Right lobe of liver (tissue), 4 donors: ENCODE data around the gene RNASET2.

Experiments used
- POLR2A ChIP-seq: fragments of 450-650 bp; IDR thresholded peaks from one replicate; pipeline ENCODE4 v1.6.1; 2017; ENCODE audit warnings: antibody characterized with exemption, mild to moderate bottlenecking
- TF ChIP-seq, protein P1 (sequence below), 4 donors: fragments of 200-600 bp in 3 of 4; fragments of 450-650 bp in 1 of 4; IDR thresholded peaks; one replicate each; pipeline versions ENCODE4 v1.5.1 to v1.8.0; 2016 to 2022; ENCODE audit warnings: antibody characterized with exemption in 4 of 4, mild to moderate bottlenecking in 2 of 4
- donor health status: DM: no; HTN: no; CAD: no.
- donor health status: DM: no; HTN: no; CAD: no.
- donor health status: DM: no; HTN: yes; CAD: no.

DNA sequence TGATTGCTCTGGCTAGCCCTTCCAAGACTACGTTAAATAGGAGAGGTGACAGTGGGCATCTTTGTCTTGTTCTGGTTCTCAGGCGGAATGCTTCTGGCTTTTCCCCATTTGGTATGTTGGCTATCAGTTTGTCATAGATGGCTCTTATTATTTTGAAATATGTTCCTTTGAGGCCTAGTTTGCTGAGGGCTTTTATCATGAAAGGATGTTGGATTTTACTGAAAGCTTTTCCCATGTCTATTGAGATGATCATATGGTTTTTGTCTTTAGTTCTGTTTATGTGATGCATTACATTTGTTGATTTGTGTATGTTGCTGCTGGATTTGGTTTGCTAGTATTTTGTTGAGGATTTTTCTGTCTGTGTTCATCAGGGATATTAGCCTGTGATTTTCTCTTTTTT lies 9.9 kb upstream of the RNASET2 start:
- TF ChIP-seq, protein P1, sequence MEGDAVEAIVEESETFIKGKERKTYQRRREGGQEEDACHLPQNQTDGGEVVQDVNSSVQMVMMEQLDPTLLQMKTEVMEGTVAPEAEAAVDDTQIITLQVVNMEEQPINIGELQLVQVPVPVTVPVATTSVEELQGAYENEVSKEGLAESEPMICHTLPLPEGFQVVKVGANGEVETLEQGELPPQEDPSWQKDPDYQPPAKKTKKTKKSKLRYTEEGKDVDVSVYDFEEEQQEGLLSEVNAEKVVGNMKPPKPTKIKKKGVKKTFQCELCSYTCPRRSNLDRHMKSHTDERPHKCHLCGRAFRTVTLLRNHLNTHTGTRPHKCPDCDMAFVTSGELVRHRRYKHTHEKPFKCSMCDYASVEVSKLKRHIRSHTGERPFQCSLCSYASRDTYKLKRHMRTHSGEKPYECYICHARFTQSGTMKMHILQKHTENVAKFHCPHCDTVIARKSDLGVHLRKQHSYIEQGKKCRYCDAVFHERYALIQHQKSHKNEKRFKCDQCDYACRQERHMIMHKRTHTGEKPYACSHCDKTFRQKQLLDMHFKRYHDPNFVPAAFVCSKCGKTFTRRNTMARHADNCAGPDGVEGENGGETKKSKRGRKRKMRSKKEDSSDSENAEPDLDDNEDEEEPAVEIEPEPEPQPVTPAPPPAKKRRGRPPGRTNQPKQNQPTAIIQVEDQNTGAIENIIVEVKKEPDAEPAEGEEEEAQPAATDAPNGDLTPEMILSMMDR (IDR thresholded peaks at IDR 0.05) = no peak
- TF ChIP-seq POLR2A = no peak
